ENCODE results near the gene PDZD11.
A peak's percentile ranks its signal among the peaks of the same experiment; 100 is the strongest.
"Not testable (repeated sequence)": the region's sequence is repeated elsewhere in the genome, so short reads cannot be mapped to it uniquely, and the experiment has no call there.

Gene PDZD11

DNA sequence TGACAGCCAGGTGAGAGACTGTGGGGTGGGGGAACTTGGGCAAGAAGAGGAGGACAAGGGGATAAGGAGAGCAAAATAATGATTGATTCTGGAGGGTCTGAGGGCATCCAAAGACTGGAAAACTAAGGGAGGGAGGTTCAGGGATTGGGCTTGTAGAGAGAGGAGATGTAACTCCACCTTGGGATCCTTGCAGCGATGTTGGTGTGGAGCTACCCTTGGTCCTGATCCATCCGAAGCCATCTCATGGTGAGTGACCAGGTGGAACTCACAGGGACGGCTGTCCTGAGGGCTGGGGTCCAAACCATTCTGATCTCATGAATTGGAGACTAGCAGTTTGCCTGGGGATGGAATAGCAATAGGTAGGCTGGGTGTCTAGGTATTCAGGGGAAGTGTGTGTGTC is 9.2 kb downstream of the PDZD11 start:
- no peak for DNase-seq (ENCODE audit: low read depth)
- TF ChIP-seq, protein P1, sequence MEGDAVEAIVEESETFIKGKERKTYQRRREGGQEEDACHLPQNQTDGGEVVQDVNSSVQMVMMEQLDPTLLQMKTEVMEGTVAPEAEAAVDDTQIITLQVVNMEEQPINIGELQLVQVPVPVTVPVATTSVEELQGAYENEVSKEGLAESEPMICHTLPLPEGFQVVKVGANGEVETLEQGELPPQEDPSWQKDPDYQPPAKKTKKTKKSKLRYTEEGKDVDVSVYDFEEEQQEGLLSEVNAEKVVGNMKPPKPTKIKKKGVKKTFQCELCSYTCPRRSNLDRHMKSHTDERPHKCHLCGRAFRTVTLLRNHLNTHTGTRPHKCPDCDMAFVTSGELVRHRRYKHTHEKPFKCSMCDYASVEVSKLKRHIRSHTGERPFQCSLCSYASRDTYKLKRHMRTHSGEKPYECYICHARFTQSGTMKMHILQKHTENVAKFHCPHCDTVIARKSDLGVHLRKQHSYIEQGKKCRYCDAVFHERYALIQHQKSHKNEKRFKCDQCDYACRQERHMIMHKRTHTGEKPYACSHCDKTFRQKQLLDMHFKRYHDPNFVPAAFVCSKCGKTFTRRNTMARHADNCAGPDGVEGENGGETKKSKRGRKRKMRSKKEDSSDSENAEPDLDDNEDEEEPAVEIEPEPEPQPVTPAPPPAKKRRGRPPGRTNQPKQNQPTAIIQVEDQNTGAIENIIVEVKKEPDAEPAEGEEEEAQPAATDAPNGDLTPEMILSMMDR (IDR thresholded peaks at IDR 0.05; ENCODE audit: insufficient read depth, low read depth, low read length, missing control alignments): no peak
- no peak overlapping the region for H3K4me3 ChIP-seq (ENCODE audit: low read depth, low read length)

DNA sequence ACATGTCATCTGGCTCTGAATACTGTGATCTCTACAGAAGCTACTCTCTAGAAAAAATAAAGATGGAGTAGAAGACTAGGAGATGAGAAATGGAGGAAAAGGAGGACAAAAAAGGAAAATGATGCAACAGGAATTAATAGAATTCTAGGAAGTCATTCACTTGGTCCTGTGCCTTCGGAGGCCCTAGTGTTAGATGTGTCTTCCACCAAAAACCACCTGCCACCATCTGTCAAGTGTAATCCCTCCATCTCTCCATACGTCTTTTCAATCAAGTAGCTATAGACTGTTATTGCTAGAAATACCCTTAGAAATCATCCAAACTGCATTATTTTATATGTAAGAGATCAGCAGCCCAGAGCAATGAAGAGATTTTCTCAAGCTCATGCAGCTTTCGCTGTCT is 10.6 kb downstream of the PDZD11 start:
- no peak for DNase-seq (ENCODE audit: low read depth)
- TF ChIP-seq, protein P1 (IDR thresholded peaks at IDR 0.05; ENCODE audit: insufficient read depth, low read depth, low read length, missing control alignments): no peak

DNA sequence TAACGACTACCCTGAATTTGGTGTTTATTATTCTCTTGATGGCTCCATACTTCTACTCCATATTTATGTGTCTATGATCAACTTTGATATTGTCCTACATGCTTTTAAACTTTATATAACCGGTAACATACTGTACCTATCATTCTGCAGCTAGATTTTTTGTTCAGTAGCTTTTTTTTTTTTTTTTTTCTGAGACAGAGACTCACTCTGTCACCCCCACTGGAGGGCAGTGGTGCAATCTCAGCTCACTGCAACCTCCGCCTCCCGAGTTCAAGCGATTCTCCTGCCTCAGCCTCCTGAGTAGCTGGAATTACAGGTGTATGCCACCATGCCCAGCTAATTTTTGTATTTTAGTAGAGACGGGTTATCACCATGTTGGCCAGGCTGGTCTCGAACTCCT is 15.7 kb downstream of the PDZD11 start:
- not testable (repeated sequence) for DNase-seq (ENCODE audit: low read depth); H3K4me3 ChIP-seq (ENCODE audit: low read depth, low read length)

More for the DNA sequence above, 10.6 kb downstream of the PDZD11 start:
- no peak overlapping the region for H3K4me3 ChIP-seq (ENCODE audit: low read depth, low read length)

DNA sequence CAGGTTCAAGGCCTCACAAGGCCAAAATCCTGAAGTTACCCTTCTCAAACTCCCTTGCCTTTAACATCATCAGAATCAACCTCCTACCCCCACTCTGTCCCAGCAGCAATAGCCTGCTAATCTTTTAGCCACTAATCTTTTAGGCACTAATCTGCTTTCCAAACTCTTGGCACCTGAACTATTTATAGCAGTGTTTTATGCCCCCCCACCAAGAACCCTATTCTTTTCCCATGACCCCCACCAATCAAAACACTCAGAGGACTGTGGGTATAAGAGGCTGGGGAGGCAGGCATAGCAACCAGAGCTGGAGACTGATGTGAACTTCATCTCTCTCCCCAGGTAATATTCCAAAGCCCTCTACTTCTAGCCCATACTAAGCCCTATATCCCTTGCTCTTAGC is 21.7 kb downstream of the PDZD11 start, which contains the start of gene ARR3:
Gene ARR3, plus strand, starts transcription at position 301 of the 400 bp plus-strand sequence. CDS start 1,052 bp downstream, outside the sequence.
- H3K4me3 ChIP-seq (ENCODE audit: low read depth, low read length): no peak within 1 kb of the TSS
- DNase-seq (ENCODE audit: low read depth): no peak
- TF ChIP-seq, protein P1 (IDR thresholded peaks at IDR 0.05; ENCODE audit: insufficient read depth, low read depth, low read length, missing control alignments): no peak

DNA sequence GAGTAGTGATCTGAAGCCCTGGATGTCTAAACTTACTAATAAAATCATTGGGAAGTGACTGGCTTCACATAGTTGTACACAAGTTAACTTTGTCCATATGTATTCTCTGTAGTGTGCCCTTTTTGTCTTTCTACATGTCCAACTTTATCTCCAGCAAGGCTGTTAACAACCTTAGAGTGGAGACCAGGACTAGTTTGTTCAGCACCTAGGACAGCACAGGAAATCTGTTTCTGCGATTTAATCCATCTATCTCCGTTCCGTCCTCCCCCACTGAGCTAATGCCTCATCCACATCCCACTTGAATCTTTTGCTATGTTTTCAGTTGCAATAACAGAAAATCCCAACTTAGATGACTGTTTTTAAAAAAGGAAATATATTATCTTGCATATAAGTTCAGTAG is 24.9 kb downstream of the PDZD11 start:
- no peak for DNase-seq (ENCODE audit: low read depth)
- no peak overlapping the region for H3K4me3 ChIP-seq (ENCODE audit: low read depth, low read length)
- TF ChIP-seq, protein P1 (IDR thresholded peaks at IDR 0.05; ENCODE audit: insufficient read depth, low read depth, low read length, missing control alignments): no peak

DNA sequence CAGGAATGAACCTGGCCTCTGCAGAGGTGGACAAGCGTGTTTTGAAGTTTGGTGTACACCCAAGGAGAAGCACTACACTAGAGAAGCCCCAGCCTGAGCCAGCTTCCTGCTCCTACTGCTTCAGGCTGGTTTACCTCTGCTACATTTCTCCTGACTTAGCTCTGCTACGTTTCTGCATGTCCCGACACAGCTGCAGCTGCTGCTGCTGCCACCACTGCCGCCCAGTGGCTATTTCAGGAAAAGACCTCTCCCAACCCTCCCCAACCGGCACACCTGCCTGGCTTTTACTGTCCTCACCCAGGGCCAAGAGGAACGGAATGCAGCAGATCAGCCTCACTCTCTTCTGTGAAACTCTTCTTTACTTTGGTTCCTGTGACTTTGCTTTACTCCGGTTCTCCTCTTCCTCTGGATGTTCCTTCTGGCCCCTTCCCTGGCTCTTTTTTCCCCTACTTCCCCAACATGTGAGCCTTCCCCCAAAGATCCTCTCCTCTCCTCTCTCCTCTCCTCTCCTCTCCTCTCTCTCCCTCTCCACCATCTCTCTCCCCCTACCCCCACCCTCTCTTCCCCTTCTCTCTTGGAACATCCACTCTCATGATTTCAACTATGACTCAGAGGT is 26.7 kb downstream of the PDZD11 start:
- peak; percentile 28 for DNase-seq (ENCODE audit: low read depth)
- no peak overlapping the region for H3K4me3 ChIP-seq (ENCODE audit: low read depth, low read length)
- TF ChIP-seq, protein P1 (IDR thresholded peaks at IDR 0.05; ENCODE audit: insufficient read depth, low read depth, low read length, missing control alignments): peak; percentile 44

DNA sequence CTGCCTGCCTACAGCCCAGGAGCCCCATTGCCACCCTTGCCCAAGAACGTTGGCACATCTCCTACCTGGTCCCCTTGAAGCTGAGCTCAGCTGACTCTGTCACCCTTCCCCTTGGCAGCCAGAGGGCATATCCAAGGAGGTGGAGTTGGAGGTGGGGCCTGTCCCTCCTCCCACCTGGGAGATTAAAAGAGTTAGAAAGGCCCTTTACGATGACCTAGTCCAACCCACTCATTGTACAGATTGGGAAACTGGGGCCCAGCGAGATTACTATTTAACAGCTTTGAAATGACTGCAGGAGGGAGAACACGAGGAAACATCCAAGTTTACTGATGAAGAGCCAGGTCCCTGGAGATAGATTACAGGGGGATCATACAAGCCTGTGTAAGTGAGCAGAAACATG is 29.6 kb downstream of the PDZD11 start, which contains the start of gene P2RY4:
Gene P2RY4, minus strand, starts transcription at position 101 of the 400 bp plus-strand sequence. CDS start 580 bp downstream, outside the sequence.
- TF ChIP-seq, protein P1 (IDR thresholded peaks at IDR 0.05; ENCODE audit: insufficient read depth, low read depth, low read length, missing control alignments): no peak
- no peak for DNase-seq (ENCODE audit: low read depth)
- no peak within 1 kb of the TSS for H3K4me3 ChIP-seq (ENCODE audit: low read depth, low read length)
